ENCODE results near the gene SPTBN4.
"Not testable (repeated sequence)": the region's sequence is repeated elsewhere in the genome, so short reads cannot be mapped to it uniquely, and the experiment has no call there.

The SPTBN4 gene

GRCh38 chr19:40560092-40560507 lies 93.3 kb downstream of the SPTBN4 start:
- Mint-ChIP-seq H3K4me1 (ENCODE audit: low read depth) (no peaks in the 10 kb centered on the region), H3K4me3 (no peak overlapping the region), H3K9me3 (no peaks in the 10 kb centered on the region), H3K27me3 (peaks cover 44% of the 10 kb centered on the region), H3K27ac (no peak overlapping the region), H3K36me3 (ENCODE audit: low read depth) (no peaks in the 10 kb centered on the region)
- no peak for DNase-seq

GRCh38 chr19:40561947-40562346 lies 95.1 kb downstream of the SPTBN4 start:
- Mint-ChIP-seq H3K27ac (no peak overlapping the region), H3K4me1 (ENCODE audit: low read depth) (peaks cover 1% of the 10 kb centered on the region)

GRCh38 chr19:40564535-40564934 lies 97.7 kb downstream of the SPTBN4 start:
- not testable (repeated sequence) for DNase-seq; H3K9me3 Mint-ChIP-seq; H3K36me3 Mint-ChIP-seq (ENCODE audit: low read depth); H3K4me1 Mint-ChIP-seq (ENCODE audit: low read depth); H3K4me3 Mint-ChIP-seq
- H3K27ac Mint-ChIP-seq, result peak overlapping the region; percentile 4
- peaks cover 67% of the 10 kb centered on the region for H3K27me3 Mint-ChIP-seq

More at GRCh38 chr19:40561947-40562346, 95.1 kb downstream of the SPTBN4 start:
- H3K36me3 Mint-ChIP-seq (ENCODE audit: low read depth), result no peaks in the 10 kb centered on the region
- peaks cover 54% of the 10 kb centered on the region for H3K27me3 Mint-ChIP-seq
- no peaks in the 10 kb centered on the region for H3K9me3 Mint-ChIP-seq
- DNase-seq, result no peak
- no peak overlapping the region for H3K4me3 Mint-ChIP-seq

GRCh38 chr19:40565355-40565754 lies 98.6 kb downstream of the SPTBN4 start:
- no peaks in the 10 kb centered on the region for H3K9me3 Mint-ChIP-seq
- no peak overlapping the region for H3K4me3 Mint-ChIP-seq
- peaks cover 11% of the 10 kb centered on the region for H3K4me1 Mint-ChIP-seq (ENCODE audit: low read depth)
- no peak overlapping the region for H3K27ac Mint-ChIP-seq
- no peak for DNase-seq
- H3K27me3 Mint-ChIP-seq, result peaks cover 62% of the 10 kb centered on the region
- H3K36me3 Mint-ChIP-seq (ENCODE audit: low read depth), result no peaks in the 10 kb centered on the region

- Mint-ChIP-seq H3K27ac (no peak overlapping the region), H3K4me3 (no peak overlapping the region)
- DNase-seq, result no peak
These were observed 99.2 kb downstream of the SPTBN4 start for GRCh38 chr19:40565910-40566495.

GRCh38 chr19:40567040-40567749 lies 100.4 kb downstream of the SPTBN4 start:
- H3K4me3 Mint-ChIP-seq, result peak overlapping the region; percentile 27
- peaks cover 17% of the 10 kb centered on the region for H3K4me1 Mint-ChIP-seq (ENCODE audit: low read depth)
- H3K9me3 Mint-ChIP-seq, result peaks cover 3% of the 10 kb centered on the region
- H3K36me3 Mint-ChIP-seq (ENCODE audit: low read depth), result no peaks in the 10 kb centered on the region
- no peak overlapping the region for H3K27ac Mint-ChIP-seq
- DNase-seq, result no peak
- H3K27me3 Mint-ChIP-seq, result peaks cover 54% of the 10 kb centered on the region

More at GRCh38 chr19:40565910-40566495, 99.2 kb downstream of the SPTBN4 start:
- H3K36me3 Mint-ChIP-seq (ENCODE audit: low read depth), result no peaks in the 10 kb centered on the region
- peaks cover 58% of the 10 kb centered on the region for H3K27me3 Mint-ChIP-seq
- H3K9me3 Mint-ChIP-seq, result peaks cover 3% of the 10 kb centered on the region
- H3K4me1 Mint-ChIP-seq (ENCODE audit: low read depth), result peaks cover 16% of the 10 kb centered on the region

GRCh38 chr19:40567750-40568494 lies 101.1 kb downstream of the SPTBN4 start:
- no peaks in the 10 kb centered on the region for H3K36me3 Mint-ChIP-seq (ENCODE audit: low read depth)

GRCh38 chr19:40570313-40571004 lies 103.7 kb downstream of the SPTBN4 start:
- Mint-ChIP-seq H3K4me1 (ENCODE audit: low read depth) (peaks cover 20% of the 10 kb centered on the region), H3K27ac (peak overlapping the region; percentile 79), H3K27me3 (peaks cover 36% of the 10 kb centered on the region), H3K4me3 (peak overlapping the region; percentile 62), H3K9me3 (peaks cover 3% of the 10 kb centered on the region), H3K36me3 (ENCODE audit: low read depth) (no peaks in the 10 kb centered on the region)
- peak; percentile 93 for DNase-seq

More at GRCh38 chr19:40567750-40568494, 101.1 kb downstream of the SPTBN4 start:
- Mint-ChIP-seq H3K27ac (no peak overlapping the region), H3K27me3 (peaks cover 54% of the 10 kb centered on the region), H3K4me3 (no peak overlapping the region), H3K9me3 (peaks cover 3% of the 10 kb centered on the region), H3K4me1 (ENCODE audit: low read depth) (peaks cover 17% of the 10 kb centered on the region)
- no peak for DNase-seq

- H3K27me3 Mint-ChIP-seq, result peaks cover 31% of the 10 kb centered on the region
- peak overlapping the region; percentile 50 for H3K27ac Mint-ChIP-seq
- H3K4me1 Mint-ChIP-seq (ENCODE audit: low read depth), result peaks cover 22% of the 10 kb centered on the region
- H3K9me3 Mint-ChIP-seq, result peaks cover 3% of the 10 kb centered on the region
- no peak for DNase-seq
- no peaks in the 10 kb centered on the region for H3K36me3 Mint-ChIP-seq (ENCODE audit: low read depth)
- peak overlapping the region; percentile 41 for H3K4me3 Mint-ChIP-seq
These were observed 104.2 kb downstream of the SPTBN4 start for GRCh38 chr19:40571005-40571318.

- H3K4me3 Mint-ChIP-seq, result no peak overlapping the region
- H3K4me1 Mint-ChIP-seq (ENCODE audit: low read depth), result peaks cover 26% of the 10 kb centered on the region
- peaks cover 3% of the 10 kb centered on the region for H3K9me3 Mint-ChIP-seq
- DNase-seq, result no peak
- H3K36me3 Mint-ChIP-seq (ENCODE audit: low read depth), result no peaks in the 10 kb centered on the region
- H3K27me3 Mint-ChIP-seq, result peaks cover 21% of the 10 kb centered on the region
- H3K27ac Mint-ChIP-seq, result no peak overlapping the region
These were observed 105.2 kb downstream of the SPTBN4 start for GRCh38 chr19:40571831-40572495.

GRCh38 chr19:40575326-40575725 lies 108.5 kb downstream of the SPTBN4 start:
- no peak overlapping the region for H3K27ac Mint-ChIP-seq
- peaks cover 3% of the 10 kb centered on the region for H3K9me3 Mint-ChIP-seq
- peaks cover 20% of the 10 kb centered on the region for H3K36me3 Mint-ChIP-seq (ENCODE audit: low read depth)
- peak overlapping the region; percentile 44 for H3K4me3 Mint-ChIP-seq
- no peaks in the 10 kb centered on the region for H3K27me3 Mint-ChIP-seq
- peaks cover 30% of the 10 kb centered on the region for H3K4me1 Mint-ChIP-seq (ENCODE audit: low read depth)
- DNase-seq, result no peak

GRCh38 chr19:40576151-40576584 lies 109.4 kb downstream of the SPTBN4 start:
- Mint-ChIP-seq H3K4me1 (ENCODE audit: low read depth) (peaks cover 24% of the 10 kb centered on the region), H3K27me3 (no peaks in the 10 kb centered on the region), H3K36me3 (ENCODE audit: low read depth) (peaks cover 28% of the 10 kb centered on the region), H3K9me3 (no peaks in the 10 kb centered on the region), H3K27ac (peak overlapping the region; percentile 88), H3K4me3 (peak overlapping the region; percentile 86)
- DNase-seq, result no peak

- peak; percentile 95 for DNase-seq
- peak within 1 kb of the TSS; percentile 86 for H3K4me3 Mint-ChIP-seq
- peaks cover 24% of the 10 kb centered on the region for H3K4me1 Mint-ChIP-seq (ENCODE audit: low read depth)
- H3K27ac Mint-ChIP-seq, result peak within 1 kb of the TSS; percentile 88
- no peaks in the 10 kb centered on the region for H3K27me3 Mint-ChIP-seq
- H3K9me3 Mint-ChIP-seq, result no peaks in the 10 kb centered on the region
- H3K36me3 Mint-ChIP-seq (ENCODE audit: low read depth), result peaks cover 34% of the 10 kb centered on the region
These were observed 110.0 kb downstream of the SPTBN4 start, which contains the start of gene SHKBP1 for GRCh38 chr19:40576585-40577451. TSS of gene SHKBP1 (plus strand) at chr19:40576873. CDS start at chr19:40576900, 27 bp downstream.

Measured in activated T-cell treated with anti-CD3 and anti-CD28 coated beads, Interleukin-2, amount 50 U/mL, for 24 hours (primary cell).